OCI-LY7 (cell line): ENCODE results near the gene PBX1. TPM values are rescaled to one million over a fixed set of nuclear protein-coding genes. Genes with fewer than 3 reads are reported as not detected.

Experiments
- BruUV-seq: library from RNA; stranded (reverse); fragments of 400-500 nt; replicated peaks from 2 replicates; lab custom pipeline; 2021; lab: Mats Ljungman, UMichigan
- CTCF ChIA-PET: fragments of 300-600 bp; sonication (Branson Sonifier 250); formaldehyde crosslinking; loops from one replicate; lab custom pipeline; 2022; ENCODE audit warnings: antibody characterized with exemption; ENCODE audit not compliant: unreplicated experiment; lab: Charles Lee
- POLR2A ChIA-PET: fragments of 300-600 bp; sonication (Branson Sonifier 250); formaldehyde crosslinking; loops from one replicate; lab custom pipeline; 2022; ENCODE audit warnings: antibody characterized with exemption; lab: Charles Lee
- DNase-seq: peaks from one replicate; pipeline ENCODE4 v3.0.0-alpha.2; 2015; ENCODE audit warnings: low spot score
- H2AFZ ChIP-seq: fragments of 200-600 bp; sonication (generic), shearing (Covaris generic); 2 replicates; pipeline ENCODE4 v1.6.1; 2014; ENCODE audit warnings: mild to moderate bottlenecking, antibody characterized with exemption, low read length, moderate library complexity
- H3K27ac ChIP-seq: fragments of 200-600 bp; sonication (generic); 2 replicates; pipeline ENCODE4 v1.5.1; 2014; ENCODE audit warnings: mixed run types, low read depth, mild to moderate bottlenecking, moderate library complexity, low read length, inconsistent platforms; ENCODE audit not compliant: poor library complexity, severe bottlenecking
- H3K36me3 ChIP-seq: fragments of 200-600 bp; sonication (generic); 2 replicates; pipeline ENCODE4 v1.6.1; 2014; ENCODE audit warnings: mild to moderate bottlenecking, antibody characterized with exemption, low read length, moderate library complexity, mixed read lengths; ENCODE audit not compliant: insufficient read depth
- H3K4me1 ChIP-seq: fragments of 200-600 bp; sonication (generic); 2 replicates; pipeline ENCODE4 v1.5.1; 2014; ENCODE audit warnings: mild to moderate bottlenecking, low read length; ENCODE audit not compliant: insufficient read depth, poor library complexity, severe bottlenecking
- H3K4me2 ChIP-seq: fragments of 200-600 bp; sonication (generic); 2 replicates; pipeline ENCODE4 v1.6.1; 2014; ENCODE audit warnings: mild to moderate bottlenecking, low read length
- H3K4me3 ChIP-seq: fragments of 200-600 bp; sonication (generic); 2 replicates; pipeline ENCODE4 v1.5.1; 2014; ENCODE audit warnings: mild to moderate bottlenecking, low read depth, low read length; ENCODE audit not compliant: poor library complexity, severe bottlenecking
- H3K79me2 ChIP-seq: fragments of 200-600 bp; sonication (generic); 2 replicates; pipeline ENCODE4 v1.6.1; 2016; ENCODE audit warnings: low read depth, mild to moderate bottlenecking, low read length, moderate library complexity, mixed read lengths; ENCODE audit not compliant: insufficient read depth
- H3K9me2 ChIP-seq: fragments of 200-600 bp; sonication (generic); 2 replicates; pipeline ENCODE4 v1.6.1; 2016; ENCODE audit warnings: mild to moderate bottlenecking, low read length, mixed read lengths; ENCODE audit not compliant: insufficient read depth
- H3K9me3 ChIP-seq: fragments of 200-600 bp; sonication (generic); 2 replicates; pipeline ENCODE4 v1.6.1; 2014; ENCODE audit warnings: mild to moderate bottlenecking, mixed run types, low read length, mixed read lengths
- H4K20me1 ChIP-seq: fragments of 200-600 bp; sonication (generic); 2 replicates; pipeline ENCODE4 v1.6.1; 2014; ENCODE audit warnings: mild to moderate bottlenecking, antibody characterized with exemption, low read length, moderate library complexity, mixed read lengths; ENCODE audit not compliant: insufficient read depth
- CTCF ChIP-seq: fragments of 200-600 bp; sonication (generic); conservative IDR thresholded peaks from 2 replicates; pipeline ENCODE4 v1.5.1; 2014; ENCODE audit warnings: mild to moderate bottlenecking, antibody characterized with exemption, low read length, moderate library complexity, mixed read lengths
- EZH2phosphoT487 ChIP-seq: fragments of 200-600 bp; sonication (generic); IDR thresholded peaks from 2 replicates; pipeline ENCODE4 v1.6.1; 2018; ENCODE audit warnings: low read depth, borderline replicate concordance, mild to moderate bottlenecking, mixed run types, antibody characterized with exemption, low read length, moderate library complexity, mixed read lengths
- intact Hi-C: fragments of 100-400 bp; cut with micrococcal nuclease; formaldehyde crosslinking; loops from one replicate; pipeline ENCODE4 v1.10.0; 2022; ENCODE audit not compliant: unreplicated experiment
- total RNA-seq, 2 experiments: library from RNA; depleted of rRNA in 1 of 2; stranded (reverse); fragments of >200 nt in 1 of 2; shearing (Covaris generic) in 1 of 2; gene quantifications; 2 replicates each; pipeline ENCODE4 v1.2.3, GENCODE V29; 2014 to 2022

The PBX1 gene
- total RNA-seq, 2 experiments from 2014 or later = not detected

GRCh38 chr1:164678136-164678700 lies 119.2 kb downstream of the PBX1 start:
- Histone ChIP-seq H3K4me3 (no peak overlapping the region), H3K9me3 (no peaks in the 10 kb centered on the region), H3K27ac (no peak overlapping the region), H3K4me2 (no peak overlapping the region), H3K79me2 (no peaks in the 10 kb centered on the region), H3K4me1 (no peaks in the 10 kb centered on the region), H2AFZ (no peak overlapping the region), H3K9me2 (no peaks in the 10 kb centered on the region), H4K20me1 (no peaks in the 10 kb centered on the region), H3K36me3 (no peaks in the 10 kb centered on the region)
- ChIA-PET CTCF (no interaction called here), POLR2A (no interaction called here)
- TF ChIP-seq CTCF (no peak), EZH2phosphoT487 (no peak)
- no peak for DNase-seq
- intact Hi-C loops = no loop called here
- no TSS peak for BruUV-seq

- intact Hi-C loops = no loop called here
- Histone ChIP-seq H3K9me2 (no peaks in the 10 kb centered on the region), H3K79me2 (no peaks in the 10 kb centered on the region), H4K20me1 (no peaks in the 10 kb centered on the region), H3K36me3 (no peaks in the 10 kb centered on the region), H3K4me2 (no peak overlapping the region), H3K4me1 (no peaks in the 10 kb centered on the region), H3K27ac (no peak overlapping the region), H3K4me3 (no peak overlapping the region), H3K9me3 (no peaks in the 10 kb centered on the region), H2AFZ (no peak overlapping the region)
- BruUV-seq = no TSS peak
- CTCF ChIA-PET = no interaction called here
- no peak for TF ChIP-seq CTCF
- TF ChIP-seq EZH2phosphoT487 = no peak
- DNase-seq = no peak
- POLR2A ChIA-PET = no interaction called here
Measured at GRCh38 chr1:164682570-164682969, 123.6 kb downstream of the PBX1 start.

GRCh38 chr1:164683235-164683634 lies 124.3 kb downstream of the PBX1 start:
- Histone ChIP-seq H3K36me3 (no peaks in the 10 kb centered on the region), H3K79me2 (no peaks in the 10 kb centered on the region), H4K20me1 (no peaks in the 10 kb centered on the region), H2AFZ (no peak overlapping the region), H3K27ac (no peak overlapping the region), H3K9me3 (no peaks in the 10 kb centered on the region), H3K4me2 (no peak overlapping the region), H3K9me2 (no peaks in the 10 kb centered on the region), H3K4me3 (no peak overlapping the region), H3K4me1 (no peaks in the 10 kb centered on the region)
- no TSS peak for BruUV-seq
- ChIA-PET POLR2A (interaction anchor here (0.7 kb wide), 1 partner anchor 687 kb away, joined by 4 read pairs; no protein-coding TSS in a partner anchor), CTCF (no interaction called here)
- DNase-seq = no peak
- intact Hi-C loops = no loop called here
- no peak for TF ChIP-seq CTCF
- no peak for TF ChIP-seq EZH2phosphoT487
